SK-N-SH (cell line): ENCODE measurements around the gene SEBOX. TPM values are rescaled to one million over a fixed set of nuclear protein-coding genes. Genes with fewer than 3 reads are reported as not detected.

ENCODE experiments used
- CTCF ChIA-PET: fragments of 300-600, 350-600 bp; formaldehyde crosslinking; extraction: SDS; loops from one replicate; lab custom pipeline; 2021; lab: Yijun Ruan, JAX
- POLR2A ChIA-PET: fragments of 350-600 bp; sonication (Branson Sonifier 250); formaldehyde crosslinking; extraction: SDS; loops from one replicate; lab custom pipeline; 2020; ENCODE audit warnings: antibody characterized with exemption, inconsistent platforms; lab: Yijun Ruan, JAX
- DNase-seq: peaks from one replicate; pipeline ENCODE4 v3.0.0; 2012
- H2AFZ ChIP-seq: fragments of 200-600 bp; sonication (generic); 2 replicates; pipeline ENCODE4 v1.8.1; 2016; ENCODE audit warnings: antibody characterized with exemption, mild to moderate bottlenecking, low read depth
- H3F3A ChIP-seq: fragments of 200-600 bp; sonication (generic); replicated peaks from 2 replicates; pipeline ENCODE3; 2016; ENCODE audit warnings: antibody characterized with exemption, mild to moderate bottlenecking; ENCODE audit not compliant: insufficient read depth
- H3K27ac ChIP-seq, 2 experiments: fragments of 200-500 bp in 1 of 2; fragments of 200-600 bp in 1 of 2; sonication (Bioruptor generic) in 1 of 2; sonication (generic), shearing (Covaris generic) in 1 of 2; 2 replicates each; pipeline versions ENCODE4 v1.5.1 to v1.6.1; 2014 to 2016; ENCODE audit warnings: low read depth in 2 of 2, inconsistent platforms in 1 of 2, low read length in 1 of 2, mild to moderate bottlenecking in 1 of 2, mixed read lengths in 1 of 2
- H3K27me3 ChIP-seq: fragments of 200-600 bp; sonication (generic), shearing (Covaris generic); 2 replicates; pipeline ENCODE4 v1.6.1; 2016; ENCODE audit warnings: mixed run types; ENCODE audit not compliant: insufficient read depth
- H3K36me3 ChIP-seq, 2 experiments: fragments of 200-500 bp in 1 of 2; fragments of 200-600 bp in 1 of 2; sonication (Bioruptor generic) in 1 of 2; sonication (generic) in 1 of 2; replicated peaks in 1 of 2; 2 replicates each; pipeline versions ENCODE3 to v1.5.1; 2014 to 2016; ENCODE audit warnings: low read length in 1 of 2, mild to moderate bottlenecking in 1 of 2; ENCODE audit not compliant: insufficient read depth in 2 of 2, control insufficient read depth in 1 of 2
- H3K4me1 ChIP-seq, 2 experiments: fragments of 200-500 bp in 1 of 2; fragments of 200-600 bp in 1 of 2; sonication (Bioruptor generic) in 1 of 2; sonication (generic), shearing (Covaris generic) in 1 of 2; 2 replicates each; pipeline versions ENCODE4 v1.5.1 to v1.6.1; 2014 to 2016; ENCODE audit warnings: low read depth in 1 of 2, low read length in 1 of 2, mixed run types in 1 of 2; ENCODE audit not compliant: insufficient read depth in 2 of 2, control insufficient read depth in 1 of 2
- H3K4me2 ChIP-seq: fragments of 200-600 bp; sonication (generic), shearing (Covaris generic); 2 replicates; pipeline ENCODE4 v1.6.1; 2017; ENCODE audit warnings: mixed run types
- H3K4me3 ChIP-seq, 2 experiments: fragments of 200-500 bp in 1 of 2; fragments of 200-600 bp in 1 of 2; sonication (Bioruptor generic) in 1 of 2; sonication (generic), shearing (Covaris generic) in 1 of 2; 2 replicates each; pipeline versions ENCODE4 v1.5.1 to v1.8.1; 2014 to 2016; ENCODE audit warnings: low read depth in 2 of 2, inconsistent platforms in 1 of 2, low read length in 1 of 2, mild to moderate bottlenecking in 1 of 2, mixed read lengths in 1 of 2, moderate library complexity in 1 of 2
- H3K79me2 ChIP-seq: fragments of 200-600 bp; sonication (generic); 2 replicates; pipeline ENCODE4 v1.8.1; 2017; ENCODE audit warnings: mild to moderate bottlenecking; ENCODE audit not compliant: insufficient read depth
- H3K9ac ChIP-seq: fragments of 200-600 bp; sonication (generic); 2 replicates; pipeline ENCODE4 v1.6.1; 2017; ENCODE audit warnings: mixed run types
- H3K9me2 ChIP-seq: fragments of 200-600 bp; sonication (generic); 2 replicates; pipeline ENCODE4 v1.6.1; 2017; ENCODE audit warnings: mixed run types
- H3K9me3 ChIP-seq: fragments of 200-600 bp; sonication (generic); 2 replicates; pipeline ENCODE4 v1.6.1; 2017; ENCODE audit warnings: mixed run types, mild to moderate bottlenecking, moderate library complexity
- H4K20me1 ChIP-seq: fragments of 200-600 bp; sonication (generic); 2 replicates; pipeline ENCODE4 v1.6.1; 2017; ENCODE audit warnings: mild to moderate bottlenecking, mixed run types; ENCODE audit not compliant: insufficient read depth
- CTCF ChIP-seq: fragments of 200-600 bp; sonication (generic); IDR thresholded peaks from 2 replicates; pipeline ENCODE4 v1.6.1; 2017; ENCODE audit warnings: antibody characterized with exemption, mild to moderate bottlenecking, moderate library complexity
- ELF1 ChIP-seq: IDR thresholded peaks from 2 replicates; pipeline ENCODE4 v1.4.0; 2012
- EP300 ChIP-seq, 2 experiments: IDR thresholded peaks; 2 replicates each; pipeline versions ENCODE4 v1.4.0 to v1.6.1; 2012; ENCODE audit warnings: borderline replicate concordance in 1 of 2, low read depth in 1 of 2, low read length in 1 of 2
- FOXJ3 ChIP-seq: sonication (generic); formaldehyde crosslinking; IDR thresholded peaks from 2 replicates; pipeline ENCODE4 v1.5.1; 2020; ENCODE audit warnings: mild to moderate bottlenecking, missing genetic modification reagents
- GABPA ChIP-seq: IDR thresholded peaks from 2 replicates; pipeline ENCODE4 v1.4.0; 2012; ENCODE audit warnings: low read depth, mild to moderate bottlenecking
- JUND ChIP-seq: IDR thresholded peaks from 2 replicates; pipeline ENCODE4 v1.4.0; 2012
- NFIC ChIP-seq: IDR thresholded peaks from 2 replicates; pipeline ENCODE4 v1.4.0; 2012; ENCODE audit warnings: borderline replicate concordance
- PBX3 ChIP-seq: IDR thresholded peaks from 2 replicates; pipeline ENCODE4; 2012
- RAD21 ChIP-seq: IDR thresholded peaks from 2 replicates; pipeline ENCODE4 v1.6.1; 2012; ENCODE audit warnings: mild to moderate bottlenecking, low read length
- RCOR1 ChIP-seq: fragments of 150-350 bp; IDR thresholded peaks from 2 replicates; pipeline ENCODE4 v1.6.1; 2017; ENCODE audit warnings: antibody characterized with exemption, low read length
- REST ChIP-seq: IDR thresholded peaks from 2 replicates; pipeline ENCODE4 v1.6.1; 2012; ENCODE audit warnings: mild to moderate bottlenecking, low read depth, low read length, moderate library complexity
- RXRA ChIP-seq: IDR thresholded peaks from 2 replicates; pipeline ENCODE4 v1.4.0; 2012; ENCODE audit warnings: low read depth, mild to moderate bottlenecking, borderline replicate concordance
- SMC3 ChIP-seq: IDR thresholded peaks from 2 replicates; pipeline ENCODE4 v1.6.1; 2012; ENCODE audit warnings: low read depth, low read length, improper control_type of control experiment
- TAF1 ChIP-seq: IDR thresholded peaks from 2 replicates; pipeline ENCODE4 v1.6.1; 2012; ENCODE audit warnings: low read depth, mild to moderate bottlenecking, low read length, moderate library complexity, borderline replicate concordance
- ZBTB33 ChIP-seq: IDR thresholded peaks from 2 replicates; pipeline ENCODE4 v1.4.0; 2012; ENCODE audit warnings: low read depth, borderline replicate concordance
- WGBS: methylation state at CpG from one replicate; pipeline ENCODE4 v1.1.6; 2017; ENCODE audit warnings: low lambda C conversion rate; 5-methylcytosine and 5-hydroxymethylcytosine counted together
- polyA plus RNA-seq, 3 experiments: library from polyadenylated mRNA; depleted of rRNA; stranded (reverse); fragments of >200 nt; gene quantifications; 2 replicates each; pipeline ENCODE4 v1.2.3, GENCODE V29; 2012

The SEBOX gene
- polyA plus RNA-seq, 1 of the 3 experiments (the other 2 are of a cell fraction): not detected

- 96% methylated on average over 16 of the region's 19 CpGs for WGBS
Measured at GRCh38 chr17:28344435-28344901, 20.5 kb downstream of the SEBOX start.

More at GRCh38 chr17:28344435-28344901, 20.5 kb downstream of the SEBOX start:
- H4K20me1 ChIP-seq: peaks cover 6% of the 10 kb centered on the region; the same call in 1 of the 2 replicates
- H3K79me2 ChIP-seq: peaks cover 25% of the 10 kb centered on the region; the same call in 1 of the 2 replicates
- no peak overlapping the region for H3K9ac ChIP-seq
- H3K27me3 ChIP-seq: no peaks in the 10 kb centered on the region
- H2AFZ ChIP-seq: no peak overlapping the region
- peaks cover 43% of the 10 kb centered on the region for H3F3A ChIP-seq
- TF ChIP-seq SMC3: no peak
- no peak for TF ChIP-seq PBX3
- no peak for TF ChIP-seq RXRA
- TF ChIP-seq TAF1: no peak
- no peak for TF ChIP-seq CTCF
- no peak for TF ChIP-seq REST
- TF ChIP-seq EP300 (IDR thresholded peaks at IDR 0.05; ENCODE audit: borderline replicate concordance in 1 of 2, low read depth in 1 of 2, low read length in 1 of 2): no peak
- TF ChIP-seq RAD21: no peak
- TF ChIP-seq ZBTB33: no peak
- TF ChIP-seq JUND: no peak
- no peak for TF ChIP-seq FOXJ3
- no peak for TF ChIP-seq NFIC
- no peak for TF ChIP-seq RCOR1
- TF ChIP-seq GABPA: no peak
- TF ChIP-seq ELF1: no peak
- TF ChIP-seq, all 33 proteins: peak for 0
- Histone ChIP-seq H3K9me2 (no peaks in the 10 kb centered on the region), H3K9me3 (no peaks in the 10 kb centered on the region), H3K27ac (no peak overlapping the region), H3K36me3 (peaks cover 68 to 81% of the 10 kb centered on the region in 2 experiments), H3K4me2 (no peak overlapping the region), H3K4me1 (peaks cover 9 to 23% of the 10 kb centered on the region in 2 experiments), H3K4me3 (no peak overlapping the region)
- ChIA-PET POLR2A (interaction anchor here (0.8 kb wide), 1 partner anchor 9 kb away, joined by 3 read pairs; the partner anchor contains the start of genes IFT20 and TNFAIP1), CTCF (no interaction called here)
- no peak for DNase-seq
